NCI-H524 (cell line): Measurements from ENCODE around the gene CCNG1.
"Not testable (repeated sequence)": the region's sequence is repeated elsewhere in the genome, so short reads cannot be mapped to it uniquely, and the experiment has no call there.

ENCODE experiments used
- DNase-seq, 2 experiments: peaks; one replicate each; lab custom pipeline; 2025; lab: John Stamatoyannopoulos, UW

The CCNG1 gene

GRCh38 chr5:163437309-163438182 lies at the start of gene CCNG1:
Gene CCNG1, plus strand, starts transcription at chr5:163437595. Its CDS starts 1,662 bp downstream, at chr5:163439257.
- peak; percentile 94 to 97 for DNase-seq

- no peak for DNase-seq
Observed at GRCh38 chr5:163395792-163396191, 41.6 kb upstream of the CCNG1 start.

GRCh38 chr5:163396818-163397340 lies 40.5 kb upstream of the CCNG1 start:
- not testable (repeated sequence) for DNase-seq

- no peak for DNase-seq
Observed at GRCh38 chr5:163397354-163397753, 40.0 kb upstream of the CCNG1 start.

GRCh38 chr5:163399923-163400322 lies 37.5 kb upstream of the CCNG1 start:
- no peak for DNase-seq

- no peak for DNase-seq
Observed at GRCh38 chr5:163401271-163401670, 36.1 kb upstream of the CCNG1 start.

GRCh38 chr5:163402007-163402406 lies 35.4 kb upstream of the CCNG1 start:
- DNase-seq: no peak

- no peak for DNase-seq
Observed at GRCh38 chr5:163404364-163405173, 32.8 kb upstream of the CCNG1 start.

- no peak for DNase-seq
Observed at GRCh38 chr5:163407034-163407655, 30.2 kb upstream of the CCNG1 start.

- DNase-seq: peak; percentile 16 to 63
Observed at GRCh38 chr5:163408311-163408923, 29.0 kb upstream of the CCNG1 start.

- no peak for DNase-seq
Observed at GRCh38 chr5:163409384-163409783, 28.0 kb upstream of the CCNG1 start.

- no peak for DNase-seq
Observed at GRCh38 chr5:163410505-163410904, 26.9 kb upstream of the CCNG1 start.

- DNase-seq: not testable (repeated sequence)
Observed at GRCh38 chr5:163415673-163416072, 21.7 kb upstream of the CCNG1 start.

- no peak for DNase-seq
Observed at GRCh38 chr5:163424836-163425235, 12.6 kb upstream of the CCNG1 start.

GRCh38 chr5:163426128-163426527 lies 11.3 kb upstream of the CCNG1 start:
- DNase-seq: not testable (repeated sequence)

- no peak for DNase-seq
Observed at GRCh38 chr5:163432544-163432943, 4.9 kb upstream of the CCNG1 start.

- no peak for DNase-seq
Observed at GRCh38 chr5:163433271-163433670, 4.1 kb upstream of the CCNG1 start.

- no peak for DNase-seq
Observed at GRCh38 chr5:163434401-163434866, 3.0 kb upstream of the CCNG1 start.

GRCh38 chr5:163436515-163436914 lies 880 bp upstream of the CCNG1 start:
- DNase-seq: peak in 1 of 2 experiments; percentile 13

GRCh38 chr5:163437011-163437308 lies 435 bp upstream of the CCNG1 start:
- no peak for DNase-seq

- DNase-seq: peak in 1 of 2 experiments; percentile 7
Observed at GRCh38 chr5:163439092-163439425, 1.7 kb downstream of the CCNG1 start.

GRCh38 chr5:163440954-163441353 lies 3.6 kb downstream of the CCNG1 start:
- no peak for DNase-seq
